Thyroid gland (tissue), 4 donors: ENCODE results near the gene BORA. TPM values are rescaled to one million over a fixed set of nuclear protein-coding genes. Genes with fewer than 3 reads are reported as not detected.
A peak's percentile ranks its signal among the peaks of the same experiment; 100 is the strongest.

Experiments
- DNase-seq, 2 donors: peaks; one replicate each; pipeline ENCODE4 v3.0.0-alpha.2; 2019
- H3K27ac ChIP-seq, 3 donors: fragments of 200-600 bp; sonication (generic); 1 replicate in 2 of 3; 2 replicates in 1 of 3; pipeline ENCODE4 v1.5.1; 2016 to 2019; ENCODE audit warnings: mild to moderate bottlenecking in 1 of 3, moderate library complexity in 1 of 3
- H3K27me3 ChIP-seq: fragments of 200-600 bp; sonication (generic); one replicate; pipeline ENCODE4 v1.5.1; 2019
- H3K36me3 ChIP-seq, 2 donors: fragments of 200-600 bp; sonication (generic); one replicate each; pipeline ENCODE4 v1.5.1; 2016 to 2019
- H3K4me1 ChIP-seq, 2 donors: fragments of 200-600 bp; sonication (generic); one replicate each; pipeline ENCODE4 v1.5.1; 2017 to 2019
- H3K4me3 ChIP-seq, 3 donors: fragments of 200-600 bp; sonication (generic); replicated peaks in 1 of 3; 1 replicate in 2 of 3; 2 replicates in 1 of 3; pipeline ENCODE4 v1.5.1; 2016; ENCODE audit warnings: mild to moderate bottlenecking in 1 of 3
- H3K9me3 ChIP-seq: fragments of 200-600 bp; sonication (generic); one replicate; pipeline ENCODE4 v1.5.1; 2017
- POLR2A ChIP-seq, 2 donors: fragments of 450-650 bp; IDR thresholded peaks; one replicate each; pipeline ENCODE4 v1.6.1; 2017; ENCODE audit warnings: antibody characterized with exemption in 2 of 2, mild to moderate bottlenecking in 2 of 2, moderate library complexity in 1 of 2
- WGBS, 2 donors: methylation state at CpG; one replicate each; pipeline ENCODE4 v1.1.5; 2017; 5-methylcytosine and 5-hydroxymethylcytosine counted together
- intact Hi-C: fragments of 100-400 bp; cut with DNase I; formaldehyde crosslinking; loops from one replicate; pipeline ENCODE4 v1.15.1; 2023
- total RNA-seq, 4 donors: library from RNA; depleted of rRNA; stranded (reverse); fragments of >200 nt; gene quantifications; one replicate each; pipeline ENCODE4 v1.2.3, GENCODE V29; 2016
- TF ChIP-seq, protein P1 (sequence below), 6 experiments: fragments of 200-600 bp in 3 of 6; fragments of 450-650 bp in 3 of 6; sonication (generic) in 3 of 6; IDR thresholded peaks; one replicate each; pipeline ENCODE4 v1.5.1; 2016 to 2019; ENCODE audit warnings: antibody characterized with exemption in 6 of 6, mild to moderate bottlenecking in 2 of 6, inconsistent platforms in 1 of 6, moderate library complexity in 1 of 6

BORA gene
- total RNA-seq, result 1 to 10 TPM; 1.7 to 6.6 (median 4.7) TPM

GRCh38 chr13:72727417-72728289, at the start of gene BORA, which contains the start of gene MZT1:
TSS of gene BORA (plus strand) at chr13:72727923. CDS start at chr13:72728941, 1,018 bp downstream.
TSS of gene MZT1 (minus strand) at chr13:72727629. CDS start at chr13:72727602, 27 bp downstream.
- H3K27me3 ChIP-seq, result no peaks in the 10 kb centered on the region
- H3K4me3 ChIP-seq, result peak within 1 kb of the TSS; percentile 25 to 81 (median 76)
- H3K9me3 ChIP-seq, result no peaks in the 10 kb centered on the region
- H3K4me1 ChIP-seq, result peaks cover 4 to 5% of the 10 kb centered on the region in 2 donors
- no peaks in the 10 kb centered on the region for H3K36me3 ChIP-seq
- H3K27ac ChIP-seq, result no peak within 1 kb of the TSS
- intact Hi-C loops, result no loop called here
- 0 to 1% methylated on average over 39 to 53 of the region's 71 CpGs for WGBS, 2 donors
- peak in 1 of 2 donors; percentile 62 for TF ChIP-seq POLR2A (IDR thresholded peaks at IDR 0.05)
- TF ChIP-seq, protein P1, sequence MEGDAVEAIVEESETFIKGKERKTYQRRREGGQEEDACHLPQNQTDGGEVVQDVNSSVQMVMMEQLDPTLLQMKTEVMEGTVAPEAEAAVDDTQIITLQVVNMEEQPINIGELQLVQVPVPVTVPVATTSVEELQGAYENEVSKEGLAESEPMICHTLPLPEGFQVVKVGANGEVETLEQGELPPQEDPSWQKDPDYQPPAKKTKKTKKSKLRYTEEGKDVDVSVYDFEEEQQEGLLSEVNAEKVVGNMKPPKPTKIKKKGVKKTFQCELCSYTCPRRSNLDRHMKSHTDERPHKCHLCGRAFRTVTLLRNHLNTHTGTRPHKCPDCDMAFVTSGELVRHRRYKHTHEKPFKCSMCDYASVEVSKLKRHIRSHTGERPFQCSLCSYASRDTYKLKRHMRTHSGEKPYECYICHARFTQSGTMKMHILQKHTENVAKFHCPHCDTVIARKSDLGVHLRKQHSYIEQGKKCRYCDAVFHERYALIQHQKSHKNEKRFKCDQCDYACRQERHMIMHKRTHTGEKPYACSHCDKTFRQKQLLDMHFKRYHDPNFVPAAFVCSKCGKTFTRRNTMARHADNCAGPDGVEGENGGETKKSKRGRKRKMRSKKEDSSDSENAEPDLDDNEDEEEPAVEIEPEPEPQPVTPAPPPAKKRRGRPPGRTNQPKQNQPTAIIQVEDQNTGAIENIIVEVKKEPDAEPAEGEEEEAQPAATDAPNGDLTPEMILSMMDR (IDR thresholded peaks at IDR 0.05), result no peak
- peak; percentile 94 to 96 for DNase-seq

DNA sequence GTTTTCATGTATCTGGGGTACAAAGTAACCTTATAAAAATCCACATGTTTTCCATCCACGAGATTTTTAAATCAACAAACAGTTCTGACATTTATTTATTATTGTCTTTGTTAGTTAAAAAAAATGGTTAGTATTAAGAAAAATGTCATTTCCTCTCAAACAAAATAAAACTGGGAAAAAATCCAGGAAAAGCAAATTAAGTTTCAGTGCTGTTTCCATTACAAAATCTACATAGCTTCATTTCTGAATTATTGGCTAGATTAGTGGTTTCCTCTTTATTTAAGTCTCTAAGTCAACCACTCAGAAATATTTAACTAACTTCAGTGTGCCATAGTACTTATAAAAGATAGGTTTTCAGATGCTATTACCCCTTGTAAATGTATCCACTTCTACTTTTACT, 49.4 kb upstream of the BORA start:
- no peak for DNase-seq
- intact Hi-C loops, result no loop called here
- Histone ChIP-seq H3K9me3 (no peaks in the 10 kb centered on the region), H3K36me3 (no peaks in the 10 kb centered on the region), H3K4me3 (no peak overlapping the region), H3K4me1 (no peaks in the 10 kb centered on the region), H3K27me3 (no peaks in the 10 kb centered on the region), H3K27ac (no peak overlapping the region)
- TF ChIP-seq, protein P1 (IDR thresholded peaks at IDR 0.05), result no peak
- TF ChIP-seq POLR2A (IDR thresholded peaks at IDR 0.05), result no peak
- WGBS, 2 donors, result 47 to 51% methylated on average over 1 of the region's 1 CpG

- H3K27me3 ChIP-seq, result no peaks in the 10 kb centered on the region
- 89 to 92% methylated on average over 1 of the region's 1 CpG for WGBS, 2 donors
- no peaks in the 10 kb centered on the region for H3K36me3 ChIP-seq
- no peaks in the 10 kb centered on the region for H3K4me1 ChIP-seq
- H3K27ac ChIP-seq, result no peak overlapping the region
- intact Hi-C loops, result no loop called here
- H3K9me3 ChIP-seq, result no peaks in the 10 kb centered on the region
- no peak for TF ChIP-seq POLR2A (IDR thresholded peaks at IDR 0.05)
- TF ChIP-seq, protein P1 (IDR thresholded peaks at IDR 0.05), result no peak
- no peak for DNase-seq
- H3K4me3 ChIP-seq, result no peak overlapping the region
Observed at GRCh38 chr13:72680353-72680752, 47.4 kb upstream of the BORA start.

GRCh38 chr13:72686766-72687165, 41.0 kb upstream of the BORA start:
- WGBS, 2 donors, result 73 to 78% methylated on average over 3 of the region's 3 CpGs

More at GRCh38 chr13:72686766-72687165, 41.0 kb upstream of the BORA start:
- no peaks in the 10 kb centered on the region for H3K27me3 ChIP-seq
- H3K4me1 ChIP-seq, result no peaks in the 10 kb centered on the region
- no peak for DNase-seq
- H3K4me3 ChIP-seq, result no peak overlapping the region
- TF ChIP-seq POLR2A (IDR thresholded peaks at IDR 0.05), result no peak
- TF ChIP-seq, protein P1 (IDR thresholded peaks at IDR 0.05), result no peak
- no peaks in the 10 kb centered on the region for H3K36me3 ChIP-seq
- intact Hi-C loops, result no loop called here
- no peaks in the 10 kb centered on the region for H3K9me3 ChIP-seq
- no peak overlapping the region for H3K27ac ChIP-seq
